Globus pallidus (tissue), 1 donor: ENCODE measurements around the gene ASB1.

Experiments used
- DNase-seq: peaks from one replicate; pipeline ENCODE4 v3.0.0-alpha.2; 2015; ENCODE audit warnings: low spot score

Gene ASB1

DNA sequence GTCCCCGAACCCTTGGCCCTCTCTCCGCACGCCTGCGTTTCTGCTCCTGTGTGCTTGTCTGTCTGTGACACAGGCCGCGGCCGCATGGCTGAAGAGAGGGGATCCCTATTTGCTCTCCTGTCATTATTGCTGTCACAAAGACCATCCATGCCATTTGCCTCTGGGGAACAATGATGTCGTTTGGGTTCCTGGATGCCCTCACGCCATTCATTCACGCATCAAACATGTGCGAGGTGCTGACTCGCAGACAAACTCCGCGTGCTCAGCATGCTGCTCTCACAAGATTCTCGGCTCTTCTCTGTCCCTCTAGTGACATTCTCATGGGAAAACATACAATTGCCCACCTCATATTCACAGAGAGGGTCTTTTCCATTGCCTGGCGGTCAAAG lies 67.8 kb downstream of the ASB1 start:
- no peak for DNase-seq

- DNase-seq = no peak
These were observed 68.7 kb downstream of the ASB1 start for GRCh38 chr2:238495422-238495821.

DNA sequence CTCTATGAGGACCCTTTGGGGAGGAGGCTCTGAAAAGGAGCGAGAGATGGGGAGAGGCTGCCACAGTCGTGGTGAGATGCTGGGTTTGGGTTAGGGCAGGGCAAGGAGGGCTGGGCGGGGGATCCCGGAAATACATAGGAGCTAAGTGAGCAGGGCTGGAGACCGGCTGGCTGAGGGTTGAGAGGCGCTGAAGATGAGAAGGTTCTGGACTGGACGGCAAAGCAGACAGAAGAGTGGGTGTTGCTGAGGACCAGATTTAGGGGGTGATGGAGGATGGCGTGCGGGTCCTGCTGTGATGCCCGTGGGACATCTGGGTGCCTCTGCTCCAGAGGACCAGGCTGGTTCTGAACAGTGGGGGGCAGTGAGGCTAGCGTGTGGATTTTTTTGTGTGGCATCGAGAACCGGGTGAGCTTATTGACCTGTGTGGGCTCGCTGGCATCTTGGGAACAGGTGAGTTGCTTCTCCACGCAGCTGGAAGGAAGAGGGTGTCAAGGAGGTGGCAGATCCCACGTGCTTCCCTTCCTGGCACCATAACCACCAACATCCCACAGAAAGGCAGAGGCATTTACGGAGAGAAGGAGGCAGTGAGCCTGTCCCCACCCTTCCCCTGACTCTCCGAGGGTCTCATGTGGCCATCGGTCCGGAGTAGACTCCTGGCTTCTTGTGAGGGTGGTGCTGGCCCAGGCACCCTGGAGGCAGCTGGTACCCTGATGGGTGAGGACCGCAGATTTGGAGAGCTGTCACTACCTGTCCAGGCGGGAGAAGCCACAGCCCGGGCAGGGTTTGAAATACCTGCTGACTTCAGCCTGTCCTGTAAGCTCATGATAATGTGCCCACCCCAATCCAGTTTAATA lies 70.3 kb downstream of the ASB1 start:
- DNase-seq = no peak

DNA sequence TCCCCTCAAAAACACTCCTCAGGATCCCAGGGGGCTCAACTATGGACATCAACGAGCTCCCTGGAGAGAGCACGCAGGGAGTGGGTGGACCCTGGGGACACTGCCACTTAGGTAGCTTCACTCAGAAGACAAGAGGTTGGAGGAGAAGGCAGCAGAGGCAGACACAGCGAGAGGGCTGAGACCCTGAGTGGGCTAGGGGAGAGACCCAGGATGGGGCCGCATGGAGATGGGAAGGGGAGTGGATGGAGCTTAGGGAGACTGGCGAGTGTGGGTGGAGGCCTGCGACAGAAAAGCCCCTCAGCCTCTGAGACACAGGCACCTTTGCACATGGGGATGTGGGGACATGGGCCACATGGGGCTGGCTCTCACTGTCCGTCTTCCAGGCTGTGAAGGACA lies 70.9 kb downstream of the ASB1 start:
- no peak for DNase-seq

DNA sequence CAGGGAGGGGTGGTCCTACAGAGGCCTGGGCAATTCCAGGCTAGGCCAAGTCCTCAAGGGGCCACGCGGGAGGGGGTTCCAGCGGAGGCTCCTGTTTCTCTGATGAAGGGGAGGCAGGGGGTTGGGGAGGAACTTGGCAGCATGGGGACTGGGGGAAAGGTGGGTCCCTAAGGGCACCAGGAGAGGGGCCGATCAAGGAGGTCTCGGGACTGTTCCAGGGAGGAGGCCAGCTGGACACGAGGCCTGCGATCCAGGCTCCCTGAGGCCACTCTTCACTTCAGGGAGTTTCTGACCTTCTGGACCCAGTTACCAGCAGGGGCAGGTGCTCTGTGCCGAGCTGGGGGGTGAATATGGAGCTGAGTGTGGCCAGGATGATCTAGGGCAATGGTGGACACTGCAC lies 71.5 kb downstream of the ASB1 start:
- DNase-seq = no peak

- no peak for DNase-seq
These were observed 72.1 kb downstream of the ASB1 start for GRCh38 chr2:238498691-238499295.

GRCh38 chr2:238499731-238500580 lies 73.2 kb downstream of the ASB1 start:
- no peak for DNase-seq

DNA sequence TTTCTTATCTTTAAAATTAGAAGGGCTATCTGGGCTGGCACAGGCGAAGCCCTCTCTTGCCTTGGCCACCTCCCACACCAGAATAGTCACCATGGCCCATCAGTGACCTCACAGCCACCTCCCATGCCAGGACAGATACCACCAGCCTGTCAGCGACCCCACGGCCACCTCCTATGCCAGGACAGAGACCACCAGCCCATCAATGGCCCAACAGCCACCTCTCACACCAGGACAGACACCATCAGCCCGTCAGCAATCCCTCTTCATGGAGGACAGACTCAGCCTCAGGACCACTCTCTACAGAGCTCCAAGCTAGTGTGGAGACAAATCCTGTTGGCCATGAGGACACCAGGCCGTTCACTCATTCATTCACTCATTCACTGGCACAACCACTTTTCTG lies 74.6 kb downstream of the ASB1 start:
- no peak for DNase-seq
